ENCODE results near the gene CERKL. TPM values are rescaled to one million over a fixed set of nuclear protein-coding genes. Genes with fewer than 3 reads are reported as not detected.

CERKL gene
- total RNA-seq, 1 experiment from 2014 or later: 0.24 TPM

GRCh38 chr2:181563101-181563692 lies 93.7 kb downstream of the CERKL start:
- TF ChIP-seq PRRX2 (CRISPR knock-in tag; IDR thresholded peaks at IDR 0.05) (no peak), E2F1 (CRISPR knock-in tag; IDR thresholded peaks at IDR 0.05) (no peak), GRHL2 (CRISPR knock-in tag; IDR thresholded peaks at IDR 0.05; ENCODE audit: insufficient replicate concordance, severe bottlenecking) (no peak), ZNF263 (CRISPR knock-in tag; IDR thresholded peaks at IDR 0.05; ENCODE audit: low read depth) (no peak), ATF1 (CRISPR knock-in tag; IDR thresholded peaks at IDR 0.05) (no peak), IRF1 (CRISPR knock-in tag; IDR thresholded peaks at IDR 0.05) (no peak), ESRRA (CRISPR knock-in tag; IDR thresholded peaks at IDR 0.05; ENCODE audit: borderline replicate concordance) (no peak)
- ATAC-seq (no peak), DNase-seq (ENCODE audit: low spot score) (no peak)
- Mint-ChIP-seq H3K4me1 (peaks cover 4% of the 10 kb centered on the region; the same call in 1 of the 2 replicates), H3K27me3 (ENCODE audit: low read depth) (no peaks in the 10 kb centered on the region), H3K27ac (no peak overlapping the region), H3K36me3 (no peaks in the 10 kb centered on the region), H3K9me3 (peaks cover 10% of the 10 kb centered on the region), H3K4me3 (no peak overlapping the region)
- ChIA-PET POLR2A (no interaction called here), CTCF (no interaction called here)

GRCh38 chr2:181558371-181558770 lies 98.5 kb downstream of the CERKL start:
- ATAC-seq: no peak
- DNase-seq (ENCODE audit: low spot score): no peak
- CTCF ChIA-PET: no interaction called here
- POLR2A ChIA-PET: no interaction called here
- Mint-ChIP-seq H3K27ac (no peak overlapping the region), H3K4me1 (peaks cover 9% of the 10 kb centered on the region), H3K36me3 (no peaks in the 10 kb centered on the region), H3K27me3 (ENCODE audit: low read depth) (no peaks in the 10 kb centered on the region), H3K9me3 (peaks cover 5% of the 10 kb centered on the region), H3K4me3 (no peak overlapping the region)
- TF ChIP-seq PRDM15 (CRISPR knock-in tag; IDR thresholded peaks at IDR 0.05) (no peak), FOXP4 (CRISPR knock-in tag; IDR thresholded peaks at IDR 0.05) (no peak), USF2 (CRISPR knock-in tag; IDR thresholded peaks at IDR 0.05) (no peak), ARID4B (CRISPR knock-in tag; IDR thresholded peaks at IDR 0.05; ENCODE audit: borderline replicate concordance) (no peak), ZNF396 (CRISPR knock-in tag; IDR thresholded peaks at IDR 0.05; ENCODE audit: borderline replicate concordance) (no peak), TEAD4 (CRISPR knock-in tag; IDR thresholded peaks at IDR 0.05) (no peak), JAZF1 (CRISPR knock-in tag; IDR thresholded peaks at IDR 0.05) (no peak), EMX1 (CRISPR knock-in tag; IDR thresholded peaks at IDR 0.05) (no peak), IRF1 (CRISPR knock-in tag; IDR thresholded peaks at IDR 0.05) (no peak), NR3C1 (CRISPR knock-in tag; conservative IDR thresholded peaks at IDR 0.05; ENCODE audit: low read depth) (no peak), ZBTB21 (CRISPR knock-in tag; IDR thresholded peaks at IDR 0.05; ENCODE audit: borderline replicate concordance) (no peak), OVOL2 (CRISPR knock-in tag; IDR thresholded peaks at IDR 0.05; ENCODE audit: borderline replicate concordance) (no peak), MLX (CRISPR knock-in tag; IDR thresholded peaks at IDR 0.05) (no peak)

All from WTC11 (cell line).